Muscle layer of duodenum (tissue), 2 donors: Measurements from ENCODE around the gene SUMO3.

Source experiments
- H3K27ac ChIP-seq: one replicate; pipeline ENCODE4 v1.7.0; 2013; ENCODE audit warnings: mild to moderate bottlenecking, low read length
- H3K27me3 ChIP-seq: one replicate; pipeline ENCODE4 v1.7.0; 2013; ENCODE audit warnings: low read depth, mild to moderate bottlenecking, control low read depth, low read length
- H3K36me3 ChIP-seq, 2 donors: one replicate each; pipeline ENCODE4 v1.7.0; 2013; ENCODE audit warnings: low read length in 2 of 2, control low read depth in 1 of 2, mild to moderate bottlenecking in 1 of 2; ENCODE audit not compliant: insufficient read depth in 2 of 2, control insufficient read depth in 1 of 2
- H3K4me1 ChIP-seq, 2 donors: one replicate each; pipeline ENCODE4 v1.7.0; 2013; ENCODE audit warnings: low read length in 2 of 2, mild to moderate bottlenecking in 2 of 2, control low read depth in 1 of 2, moderate library complexity in 1 of 2; ENCODE audit not compliant: insufficient read depth in 2 of 2, control insufficient read depth in 1 of 2
- H3K4me3 ChIP-seq, 2 donors: one replicate each; pipeline ENCODE4 v1.7.0; 2013; ENCODE audit warnings: low read length in 2 of 2, low read depth in 1 of 2, mild to moderate bottlenecking in 1 of 2
- H3K9me3 ChIP-seq, 2 donors: one replicate each; pipeline ENCODE4 v1.7.0; 2013; ENCODE audit warnings: low read length in 2 of 2, control low read depth in 1 of 2, mild to moderate bottlenecking in 1 of 2; ENCODE audit not compliant: control insufficient read depth in 1 of 2
- donor health status: healthy.

The SUMO3 gene

DNA sequence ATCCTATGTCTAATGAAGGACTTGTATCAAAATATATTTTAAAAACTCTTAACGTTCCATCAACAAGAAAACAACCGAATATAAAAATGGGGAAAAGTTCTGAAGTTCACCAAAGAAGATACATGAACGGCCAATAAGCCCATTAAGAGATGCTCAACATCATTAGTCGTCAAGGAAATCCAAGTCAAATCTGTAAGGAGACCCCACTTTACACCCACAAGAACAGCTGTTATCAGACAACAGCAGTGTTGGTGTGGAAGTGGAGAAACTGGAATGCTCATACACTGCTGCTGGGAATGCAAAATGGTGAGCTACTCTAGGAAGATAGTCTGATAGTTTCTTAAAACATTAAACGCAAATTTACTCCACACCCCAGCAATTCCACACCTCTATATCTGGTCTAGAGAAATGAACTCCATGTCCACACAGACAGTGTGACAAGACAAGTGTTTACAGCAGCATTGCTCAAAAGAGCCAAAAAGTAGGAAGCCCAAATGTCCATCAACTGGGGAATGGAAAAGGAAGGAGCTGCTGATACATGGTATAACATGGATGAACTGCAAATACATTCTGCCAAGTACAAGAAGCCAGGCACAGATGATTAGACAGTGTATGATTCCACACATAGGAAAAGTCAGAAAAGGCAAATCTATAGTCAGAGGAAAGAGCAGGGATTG lies 34.7 kb downstream of the SUMO3 start:
- no peak overlapping the region for H3K4me3 ChIP-seq
- peaks cover 0 to 8% of the 10 kb centered on the region in 2 donors for H3K4me1 ChIP-seq
- H3K36me3 ChIP-seq: peaks cover 8% of the 10 kb centered on the region in 2 donors
- no peaks in the 10 kb centered on the region for H3K9me3 ChIP-seq
- no peaks in the 10 kb centered on the region for H3K27me3 ChIP-seq
- no peak overlapping the region for H3K27ac ChIP-seq

DNA sequence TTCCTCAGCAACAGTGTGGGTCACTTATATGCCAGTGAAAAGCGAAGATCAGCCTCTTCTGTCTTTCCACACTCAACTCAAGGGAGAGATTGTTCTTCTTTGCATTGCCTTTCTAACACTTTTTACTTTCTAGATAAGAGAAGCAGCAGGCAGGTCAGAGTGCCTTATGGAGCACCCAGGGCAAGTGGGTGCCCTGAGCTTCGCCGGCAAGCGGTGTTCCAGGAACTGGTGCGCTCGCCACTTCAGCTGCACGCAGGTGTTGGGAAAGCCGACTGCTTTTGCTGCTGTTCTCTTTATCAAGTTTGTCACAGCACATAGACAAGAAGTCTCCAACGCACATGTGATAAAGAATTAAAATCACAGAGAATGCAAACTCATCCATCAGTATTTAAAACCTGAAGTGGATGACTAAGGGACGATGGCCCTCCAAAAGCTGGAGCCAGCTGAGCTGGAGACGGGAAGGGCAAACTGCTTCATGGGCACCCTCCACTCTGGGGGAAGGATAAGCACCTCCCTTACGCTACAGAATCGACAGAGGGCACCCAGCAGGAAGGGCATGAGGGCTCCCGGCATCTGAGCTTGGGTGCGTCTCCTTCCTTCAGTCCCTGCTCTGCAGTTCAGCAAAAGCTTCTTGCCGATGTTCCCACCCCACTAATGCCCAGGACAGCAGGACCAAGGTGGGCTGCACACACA lies 36.9 kb downstream of the SUMO3 start:
- Histone ChIP-seq H3K4me3 (no peak overlapping the region), H3K4me1 (peaks cover 0 to 5% of the 10 kb centered on the region in 2 donors), H3K27me3 (no peaks in the 10 kb centered on the region), H3K27ac (no peak overlapping the region), H3K36me3 (peaks cover 12 to 20% of the 10 kb centered on the region in 2 donors), H3K9me3 (no peaks in the 10 kb centered on the region)

DNA sequence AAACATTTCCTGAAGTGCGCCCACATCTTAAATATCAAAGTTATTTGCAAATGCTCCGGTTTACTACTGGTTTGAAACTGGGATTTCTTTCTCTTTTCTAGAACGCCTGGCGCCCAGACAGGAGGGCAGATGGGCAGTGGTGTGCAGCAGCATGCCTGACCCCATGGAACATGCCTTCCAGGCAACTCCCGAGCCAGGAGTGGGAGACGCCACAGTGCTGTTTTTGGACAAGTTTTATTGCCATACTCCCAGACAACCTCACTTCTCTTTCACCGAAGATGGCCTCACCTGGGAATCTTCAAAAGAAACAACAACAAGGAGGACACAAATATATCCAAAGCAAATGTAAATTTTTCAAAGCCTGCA lies 37.7 kb downstream of the SUMO3 start:
- no peaks in the 10 kb centered on the region for H3K9me3 ChIP-seq
- no peak overlapping the region for H3K4me3 ChIP-seq
- H3K27me3 ChIP-seq: no peaks in the 10 kb centered on the region
- peaks cover 15 to 27% of the 10 kb centered on the region in 2 donors for H3K36me3 ChIP-seq
- no peaks in the 10 kb centered on the region for H3K4me1 ChIP-seq
- H3K27ac ChIP-seq: no peak overlapping the region

DNA sequence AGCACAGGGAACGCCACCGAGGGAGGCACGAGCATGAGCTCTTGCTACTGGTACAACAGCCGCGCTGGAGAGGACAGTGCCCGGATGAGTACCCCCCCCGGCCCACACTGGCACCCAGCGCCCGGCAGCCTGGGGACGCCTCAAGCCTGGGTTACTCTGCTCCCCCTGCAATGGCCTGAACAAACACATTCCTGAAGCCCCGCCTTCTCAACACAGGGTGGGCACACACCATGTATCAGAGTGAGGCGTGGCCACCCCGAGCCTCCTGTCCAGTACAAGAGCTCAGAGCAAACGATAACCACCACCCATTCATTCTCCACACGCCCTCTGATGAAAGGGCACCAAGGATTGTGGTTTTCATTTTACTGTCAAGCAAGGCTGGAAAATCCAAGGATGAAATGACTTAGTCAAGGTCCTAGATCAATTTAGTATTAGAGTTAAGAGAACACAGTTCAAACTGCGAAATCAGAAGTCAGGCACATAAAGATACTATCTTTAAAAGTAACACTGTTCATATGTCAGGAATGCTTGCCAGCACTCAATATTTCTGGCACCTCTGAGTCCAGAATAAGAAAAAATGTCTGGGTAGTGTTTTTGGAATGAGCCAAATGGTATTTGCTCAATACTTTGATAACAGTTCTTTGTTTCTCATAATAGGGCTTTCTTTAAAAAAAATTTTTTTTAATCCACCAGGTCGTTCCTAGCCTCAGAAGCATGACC lies 38.3 kb downstream of the SUMO3 start:
- Histone ChIP-seq H3K36me3 (peaks cover 21 to 30% of the 10 kb centered on the region in 2 donors), H3K4me3 (no peak overlapping the region), H3K27ac (no peak overlapping the region), H3K9me3 (no peaks in the 10 kb centered on the region), H3K27me3 (no peaks in the 10 kb centered on the region), H3K4me1 (no peaks in the 10 kb centered on the region)

DNA sequence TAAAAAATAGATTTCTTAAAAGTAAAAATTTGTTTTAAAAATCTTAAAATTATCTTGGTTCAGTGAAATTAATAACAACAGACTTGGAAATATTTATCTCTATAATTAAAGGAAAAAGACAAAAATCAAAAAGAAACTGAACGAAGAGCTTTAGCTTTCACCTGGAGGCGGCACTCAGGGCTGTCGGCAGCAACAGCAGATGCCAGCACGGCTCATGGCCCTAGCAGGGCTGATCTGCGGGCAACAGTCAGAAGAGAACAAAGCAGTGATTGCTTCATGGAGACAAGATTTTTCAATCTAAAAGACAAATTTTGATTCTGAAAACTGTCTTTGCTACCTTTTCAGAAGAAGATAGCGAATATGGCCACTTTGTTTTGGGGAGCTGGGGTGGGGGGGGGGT lies 38.9 kb downstream of the SUMO3 start:
- H3K27ac ChIP-seq: no peak overlapping the region
- H3K36me3 ChIP-seq: peaks cover 25 to 30% of the 10 kb centered on the region in 2 donors
- no peak overlapping the region for H3K4me3 ChIP-seq
- no peaks in the 10 kb centered on the region for H3K27me3 ChIP-seq
- no peaks in the 10 kb centered on the region for H3K4me1 ChIP-seq
- H3K9me3 ChIP-seq: no peaks in the 10 kb centered on the region

DNA sequence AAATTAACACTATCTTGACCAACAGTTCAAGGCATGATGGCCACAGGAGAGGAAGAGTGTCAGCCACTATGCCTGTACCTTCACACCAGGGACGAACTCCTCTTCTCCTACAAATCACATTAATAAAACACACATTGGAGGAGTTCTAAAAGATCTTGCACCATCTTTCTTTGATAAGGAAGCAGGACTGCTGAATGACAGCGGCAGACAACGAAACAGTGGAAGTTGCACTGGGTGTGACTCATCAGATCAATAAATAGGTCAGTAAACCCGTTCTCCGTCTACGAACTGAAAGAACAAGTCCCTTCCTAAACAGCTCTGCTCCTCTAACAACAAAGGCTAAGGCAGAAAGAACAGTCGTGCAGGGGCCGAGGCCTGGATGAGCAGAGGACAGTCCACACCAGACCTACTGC lies 39.4 kb downstream of the SUMO3 start:
- Histone ChIP-seq H3K36me3 (peaks cover 29 to 35% of the 10 kb centered on the region in 2 donors), H3K4me3 (no peak overlapping the region), H3K9me3 (no peaks in the 10 kb centered on the region), H3K27me3 (no peaks in the 10 kb centered on the region), H3K27ac (no peak overlapping the region), H3K4me1 (no peaks in the 10 kb centered on the region)

DNA sequence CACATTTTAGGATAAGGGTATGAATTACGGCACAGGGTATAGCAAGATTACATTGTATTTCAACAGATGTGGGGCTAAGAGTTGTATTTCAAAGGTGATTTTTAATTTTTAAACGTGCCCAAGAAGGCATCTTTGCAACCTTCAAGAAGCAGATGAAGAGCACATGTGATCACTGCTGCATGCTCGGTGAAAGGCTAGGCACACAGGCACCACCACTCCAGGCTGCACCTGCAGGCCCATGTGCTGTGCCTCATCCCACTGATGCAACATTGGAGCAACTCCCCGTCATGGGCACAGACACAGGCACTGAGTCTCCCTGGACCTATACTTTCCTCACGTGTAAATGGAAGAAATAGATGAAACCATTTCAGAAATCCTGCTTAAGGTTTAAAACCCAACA lies 39.8 kb downstream of the SUMO3 start:
- Histone ChIP-seq H3K9me3 (no peaks in the 10 kb centered on the region), H3K4me1 (no peaks in the 10 kb centered on the region), H3K36me3 (peaks cover 29 to 39% of the 10 kb centered on the region in 2 donors), H3K27ac (no peak overlapping the region), H3K4me3 (no peak overlapping the region), H3K27me3 (no peaks in the 10 kb centered on the region)

DNA sequence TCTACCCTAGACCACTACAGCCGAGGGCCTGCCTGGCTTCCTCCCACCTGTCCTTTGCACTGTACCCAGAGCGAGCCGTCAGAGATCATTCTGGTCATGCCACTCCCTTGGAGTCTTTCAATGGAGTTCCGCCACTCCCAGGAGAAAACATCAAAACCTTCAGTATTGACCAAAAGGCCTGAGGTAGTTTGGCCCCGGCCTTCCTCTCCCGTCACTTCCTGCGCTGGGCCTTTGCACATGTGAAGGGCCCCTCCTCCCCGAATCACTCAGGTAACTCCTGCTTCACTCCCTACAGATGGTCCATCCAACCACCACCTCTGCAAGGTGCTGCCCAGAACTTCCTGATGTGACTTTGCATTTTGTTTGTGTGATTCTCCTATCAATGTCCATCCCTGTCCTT lies 42.9 kb downstream of the SUMO3 start:
- no peaks in the 10 kb centered on the region for H3K4me1 ChIP-seq
- H3K9me3 ChIP-seq: no peaks in the 10 kb centered on the region
- peaks cover 59 to 60% of the 10 kb centered on the region in 2 donors for H3K36me3 ChIP-seq
- no peaks in the 10 kb centered on the region for H3K27me3 ChIP-seq
- no peak overlapping the region for H3K4me3 ChIP-seq
- H3K27ac ChIP-seq: no peak overlapping the region

DNA sequence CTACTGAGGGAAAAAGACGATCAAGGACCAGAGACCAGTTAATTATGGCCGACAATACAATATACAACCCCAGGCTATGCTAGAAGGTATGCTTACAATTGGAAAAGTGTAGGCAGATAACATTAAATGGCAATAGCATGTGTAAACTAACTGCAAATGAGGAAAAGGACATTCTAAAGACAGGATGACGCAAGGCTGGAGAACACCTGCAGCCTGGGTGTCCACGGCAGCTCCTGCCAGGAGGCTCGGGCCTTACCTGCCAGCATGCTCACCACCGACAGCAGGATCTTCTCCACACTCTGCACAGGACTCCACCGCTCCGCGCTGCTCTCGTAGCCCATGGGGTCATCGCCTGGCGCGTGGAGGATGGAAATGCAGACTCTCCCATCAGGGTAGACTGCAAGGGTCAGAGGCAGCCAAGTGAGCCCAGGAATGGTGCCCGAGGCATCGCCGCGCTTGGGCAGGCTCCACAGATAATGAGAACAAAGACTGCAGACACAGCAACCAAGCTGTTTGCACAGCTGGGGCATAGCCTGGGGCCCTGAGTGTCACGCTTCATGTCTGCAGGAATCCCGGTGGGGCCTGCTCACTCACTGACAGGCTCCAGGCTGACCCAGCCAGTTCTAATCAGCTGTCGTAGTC lies 44.5 kb downstream of the SUMO3 start:
- no peak overlapping the region for H3K27ac ChIP-seq
- no peaks in the 10 kb centered on the region for H3K9me3 ChIP-seq
- peaks cover 63 to 70% of the 10 kb centered on the region in 2 donors for H3K36me3 ChIP-seq
- H3K4me1 ChIP-seq: no peaks in the 10 kb centered on the region
- no peaks in the 10 kb centered on the region for H3K27me3 ChIP-seq
- H3K4me3 ChIP-seq: no peak overlapping the region

DNA sequence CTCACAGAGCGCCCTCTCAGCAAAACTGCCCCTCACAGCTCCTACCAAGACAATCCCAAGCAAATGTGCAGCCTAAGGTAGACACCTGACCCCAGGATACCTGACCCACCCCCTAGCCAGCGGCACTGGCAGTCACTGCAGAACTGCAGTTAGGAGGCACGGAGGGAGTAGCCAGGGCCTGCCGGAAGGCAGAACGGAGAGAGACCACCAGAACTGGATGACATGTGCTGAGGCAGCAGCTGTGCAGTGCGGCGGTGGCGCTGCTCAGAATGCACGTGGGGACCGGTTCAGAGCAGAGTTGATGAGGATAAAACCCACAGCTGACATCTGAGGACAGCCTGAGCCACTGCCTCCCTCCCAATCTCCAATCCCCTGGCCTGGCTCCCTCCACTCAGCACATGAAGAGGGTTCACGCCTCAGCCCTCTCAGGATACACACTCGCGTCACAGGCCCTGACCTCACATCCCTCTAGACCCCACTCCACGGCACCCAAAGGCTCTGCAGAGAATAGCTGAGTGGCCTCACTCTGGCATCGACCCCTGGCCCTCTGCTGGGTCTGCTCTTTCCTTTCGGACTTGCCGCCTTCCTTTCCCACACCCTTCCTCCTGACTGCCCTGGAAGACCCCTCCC lies 45.9 kb downstream of the SUMO3 start:
- H3K4me1 ChIP-seq: peaks cover 0 to 11% of the 10 kb centered on the region in 2 donors
- no peak overlapping the region for H3K4me3 ChIP-seq
- H3K27ac ChIP-seq: no peak overlapping the region
- peaks cover 57 to 67% of the 10 kb centered on the region in 2 donors for H3K36me3 ChIP-seq
- no peaks in the 10 kb centered on the region for H3K9me3 ChIP-seq
- H3K27me3 ChIP-seq: no peaks in the 10 kb centered on the region
